HG03442 (cell line): ENCODE data around the gene LIF.
"Not testable (repeated sequence)": the region's sequence is repeated elsewhere in the genome, so short reads cannot be mapped to it uniquely, and the experiment has no call there.

Experiments
- ATAC-seq: cut with Tn5 transposase; IDR thresholded peaks from one replicate; pipeline ENCODE4 v1.9.1; 2021; ENCODE audit warnings: mild to moderate bottlenecking, moderate library complexity; ENCODE audit not compliant: unreplicated experiment

LIF gene

GRCh38 chr22:30245181-30245984, 1.2 kb downstream of the LIF start:
- ATAC-seq: no peak

- ATAC-seq: no peak
Measured at GRCh38 chr22:30244641-30245040, 1.9 kb downstream of the LIF start.

- ATAC-seq: no peak
Measured at GRCh38 chr22:30244066-30244465, 2.5 kb downstream of the LIF start.

GRCh38 chr22:30243661-30244060, 2.9 kb downstream of the LIF start:
- ATAC-seq: no peak

GRCh38 chr22:30241576-30242371, 4.8 kb downstream of the LIF start:
- no peak for ATAC-seq

- ATAC-seq: no peak
Measured at GRCh38 chr22:30240541-30241417, 5.8 kb downstream of the LIF start.

GRCh38 chr22:30239488-30240405, 6.8 kb downstream of the LIF start:
- no peak for ATAC-seq

GRCh38 chr22:30238661-30239487, 7.7 kb downstream of the LIF start:
- ATAC-seq: no peak

GRCh38 chr22:30238136-30238535, 8.4 kb downstream of the LIF start:
- ATAC-seq: no peak

GRCh38 chr22:30236875-30237274, 9.7 kb downstream of the LIF start:
- no peak for ATAC-seq

GRCh38 chr22:30235687-30236170, 10.8 kb downstream of the LIF start:
- no peak for ATAC-seq

- ATAC-seq: no peak
Measured at GRCh38 chr22:30234786-30235470, 11.6 kb downstream of the LIF start.

GRCh38 chr22:30234325-30234724, 12.2 kb downstream of the LIF start:
- not testable (repeated sequence) for ATAC-seq

GRCh38 chr22:30233582-30233981, 13.0 kb downstream of the LIF start:
- no peak for ATAC-seq

- no peak for ATAC-seq
Measured at GRCh38 chr22:30232716-30233218, 13.8 kb downstream of the LIF start.

GRCh38 chr22:30230787-30231461, 15.6 kb downstream of the LIF start:
- ATAC-seq: no peak

- no peak for ATAC-seq
Measured at GRCh38 chr22:30230330-30230729, 16.2 kb downstream of the LIF start.
